Lung (tissue), 12 donors: Measurements from ENCODE around the gene ERRFI1. TPM values are rescaled to one million over a fixed set of nuclear protein-coding genes. Genes with fewer than 3 reads are reported as not detected.
"Not testable (repeated sequence)": the region's sequence is repeated elsewhere in the genome, so short reads cannot be mapped to it uniquely, and the experiment has no call there.

Source experiments
- ATAC-seq: fragments of 200-7000 bp; cut with Tn5 transposase; one replicate; pipeline ENCODE4 v1.9.1; 2020; ENCODE audit warnings: moderate number of reproducible peaks; ENCODE audit not compliant: insufficient read depth, low FRiP score
- DNase-seq, 3 donors: peaks; one replicate each; pipeline ENCODE4 v3.0.0-alpha.2; 2013 to 2017
- H3K27ac ChIP-seq, 2 donors: one replicate each; pipeline ENCODE4 v1.5.1; 2013; ENCODE audit warnings: mild to moderate bottlenecking in 2 of 2, moderate library complexity in 2 of 2, control low read depth in 1 of 2, inconsistent platforms in 1 of 2, low read depth in 1 of 2, low read length in 1 of 2
- H3K27me3 ChIP-seq, 3 donors: one replicate each; pipeline ENCODE4 v1.5.1; 2013; ENCODE audit warnings: low read length in 2 of 3; ENCODE audit not compliant: control insufficient read depth in 3 of 3, insufficient read depth in 3 of 3
- H3K36me3 ChIP-seq, 4 donors: one replicate each; pipeline ENCODE4 v1.5.1; 2013; ENCODE audit warnings: low read length in 4 of 4, mild to moderate bottlenecking in 1 of 4, moderate library complexity in 1 of 4; ENCODE audit not compliant: control insufficient read depth in 4 of 4, insufficient read depth in 4 of 4
- H3K4me1 ChIP-seq, 5 donors: one replicate each; pipeline ENCODE4 v1.5.1; 2013; ENCODE audit warnings: low read length in 5 of 5, mild to moderate bottlenecking in 2 of 5, moderate library complexity in 1 of 5; ENCODE audit not compliant: control insufficient read depth in 5 of 5, insufficient read depth in 5 of 5
- H3K4me3 ChIP-seq: one replicate; pipeline ENCODE4 v1.5.1; 2013; ENCODE audit warnings: mild to moderate bottlenecking, control low read depth, moderate library complexity
- H3K9ac ChIP-seq, 2 donors: one replicate each; pipeline ENCODE4 v1.5.1; 2013; ENCODE audit warnings: low read length in 2 of 2, control low read depth in 1 of 2; ENCODE audit not compliant: insufficient read depth in 1 of 2
- H3K9me3 ChIP-seq, 4 donors: one replicate each; pipeline ENCODE4 v1.5.1; 2013; ENCODE audit warnings: low read length in 3 of 4, mild to moderate bottlenecking in 1 of 4, moderate library complexity in 1 of 4; ENCODE audit not compliant: control insufficient read depth in 4 of 4, insufficient read depth in 3 of 4
- CTCF ChIP-seq: IDR thresholded peaks from 2 replicates; pipeline ENCODE4 v1.5.1; 2012; ENCODE audit warnings: mild to moderate bottlenecking; ENCODE audit errors: control extremely low read depth, extremely low read depth
- WGBS, 2 donors: extraction: QIAGEN DNeasy Blood & Tissue Kit; methylation state at CpG; one replicate each; pipeline ENCODE4 v1.1.7; 2013; 5-methylcytosine and 5-hydroxymethylcytosine counted together
- polyA plus RNA-seq, 2 donors: library from polyadenylated mRNA; stranded (reverse); fragments of 200-250 nt; gene quantifications; one replicate each; pipeline ENCODE4 v1.2.1, GENCODE V29; 2013
- total RNA-seq, 2 donors: library from RNA; depleted of rRNA in 1 of 2; stranded (reverse); fragments of >200 nt in 1 of 2; gene quantifications; one replicate each; pipeline ENCODE4 v1.2.1, GENCODE V29; 2014 to 2021
- donor health status: control.
- donor health status: control.
- donor health status: Bipolar disorder and iron deficiency.
- donor health status: healthy.
- donor health status: DM: yes; HTN: yes; CAD: no.

The ERRFI1 gene
- total and polyA plus RNA-seq, 4 donors: 26.5 to 89.2 (median 61.4) TPM

DNA sequence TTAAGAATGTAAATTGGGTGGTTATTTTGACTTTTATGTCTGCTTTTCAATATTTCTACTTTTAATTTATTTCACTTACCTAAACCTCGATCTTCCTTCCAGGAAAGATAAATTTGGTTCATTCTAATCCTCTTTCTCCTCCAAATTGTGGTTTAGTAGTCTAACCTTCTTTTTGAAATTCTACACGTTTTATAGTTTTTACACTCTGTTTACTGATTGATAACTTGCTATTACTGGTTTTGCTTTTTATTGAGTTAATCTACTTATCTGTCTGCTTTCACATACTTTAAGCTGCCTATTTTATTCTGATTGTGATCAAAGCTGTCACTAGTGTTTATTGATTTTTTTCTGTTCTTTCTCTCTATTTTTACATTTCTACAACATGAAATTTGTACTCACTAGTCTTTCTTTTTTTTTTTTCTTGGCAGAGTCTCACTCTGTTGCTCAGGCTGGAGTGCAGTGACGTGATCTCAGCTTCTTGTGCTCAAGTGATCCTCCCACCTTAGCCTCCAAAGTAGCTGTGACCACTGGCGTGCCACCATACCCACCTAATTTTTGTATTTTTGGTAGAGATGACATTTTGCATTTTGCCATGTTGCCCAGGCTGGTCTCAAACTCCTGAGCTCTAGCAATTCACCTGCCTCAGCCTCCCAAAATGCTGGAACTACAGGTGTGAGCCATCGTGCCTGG is 27.9 kb upstream of the ERRFI1 start:
- Histone ChIP-seq H3K4me3 (no peak overlapping the region), H3K27ac (no peak overlapping the region), H3K9ac (no peak overlapping the region), H3K27me3 (no peaks in the 10 kb centered on the region), H3K36me3 (no peaks in the 10 kb centered on the region), H3K4me1 (peaks cover 0 to 6% (median 0%) of the 10 kb centered on the region in 5 donors), H3K9me3 (no peaks in the 10 kb centered on the region)
- peak in 1 of 3 donors; percentile 36 for DNase-seq
- no peak for TF ChIP-seq CTCF
- no peak for ATAC-seq
- 74 to 82% methylated on average over 5 of the region's 5 CpGs for WGBS, 2 donors

DNA sequence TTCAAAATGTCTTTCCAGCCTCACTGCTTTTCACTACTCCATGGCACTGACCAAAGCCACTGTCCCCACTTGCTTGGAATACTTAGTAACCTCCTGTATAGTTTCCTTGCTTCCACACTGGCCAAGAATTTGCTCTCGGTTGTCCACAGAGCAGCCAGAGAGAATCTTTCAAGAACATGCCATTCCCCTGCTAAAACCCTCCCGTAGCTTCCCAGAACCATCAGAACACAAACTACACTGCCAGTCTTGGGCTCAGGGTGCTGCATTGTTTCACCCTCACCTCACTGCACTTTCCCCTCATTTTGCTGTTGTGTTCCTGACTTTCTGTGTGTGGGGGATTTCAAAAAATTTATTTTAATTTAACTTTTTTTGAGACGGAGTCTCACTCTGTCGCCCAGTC is 25.5 kb upstream of the ERRFI1 start:
- no peak for ATAC-seq

DNA sequence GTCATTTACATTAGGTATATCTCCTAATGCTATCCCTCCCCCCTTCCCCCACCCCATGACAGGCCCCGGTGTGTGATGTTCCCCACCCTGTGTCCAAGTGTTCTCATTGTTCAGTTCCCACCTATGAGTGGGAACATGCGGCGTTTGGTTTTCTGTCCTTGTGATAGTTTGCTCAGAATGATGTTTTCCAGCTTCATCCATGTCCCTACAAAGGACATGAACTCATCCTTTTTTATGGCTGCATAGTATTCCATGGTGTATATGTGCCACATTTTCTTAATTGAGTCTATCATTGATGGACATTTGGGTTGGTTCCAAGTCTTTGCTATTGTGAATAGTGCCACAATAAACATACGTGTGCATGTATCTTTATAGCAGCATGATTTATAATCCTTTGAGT is 23.1 kb upstream of the ERRFI1 start:
- H3K27me3 ChIP-seq, DNase-seq, H3K9ac ChIP-seq, ATAC-seq, H3K27ac ChIP-seq, H3K36me3 ChIP-seq, H3K9me3 ChIP-seq, H3K4me3 ChIP-seq: not testable (repeated sequence)
- peaks cover 0 to 12% (median 0%) of the 10 kb centered on the region in 5 donors for H3K4me1 ChIP-seq
- WGBS, 2 donors: 91 to 96% methylated on average over 4 of the region's 4 CpGs

More for the DNA sequence above, 25.5 kb upstream of the ERRFI1 start:
- TF ChIP-seq CTCF: no peak
- Histone ChIP-seq H3K27ac (no peak overlapping the region), H3K4me3 (no peak overlapping the region), H3K4me1 (peaks cover 0 to 12% (median 0%) of the 10 kb centered on the region in 5 donors), H3K9ac (no peak overlapping the region), H3K27me3 (no peaks in the 10 kb centered on the region), H3K9me3 (no peaks in the 10 kb centered on the region), H3K36me3 (no peaks in the 10 kb centered on the region)
- 94 to 95% methylated on average over 4 of the region's 4 CpGs for WGBS, 2 donors
- no peak for DNase-seq

GRCh38 chr1:8047686-8048445 is 21.8 kb upstream of the ERRFI1 start:
- no peak overlapping the region for H3K4me3 ChIP-seq
- no peak for ATAC-seq
- no peaks in the 10 kb centered on the region for H3K36me3 ChIP-seq
- peak overlapping the region in 1 of 2 donors; percentile 47 for H3K27ac ChIP-seq
- H3K27me3 ChIP-seq: no peaks in the 10 kb centered on the region
- H3K9ac ChIP-seq: no peak overlapping the region
- H3K4me1 ChIP-seq: peaks cover 0 to 12% (median 0%) of the 10 kb centered on the region in 5 donors
- 43% methylated on average over 7 of the region's 7 CpGs for WGBS, 2 donors
- no peak for TF ChIP-seq CTCF
- no peaks in the 10 kb centered on the region for H3K9me3 ChIP-seq
- peak; percentile 57 to 77 (median 73) for DNase-seq
